SK-N-MC (cell line): ENCODE measurements around the gene HK1.
"Not testable (repeated sequence)": the region's sequence is repeated elsewhere in the genome, so short reads cannot be mapped to it uniquely, and the experiment has no call there.

Source experiments
- DNase-seq: peaks from one replicate; pipeline ENCODE4 v3.0.0-alpha.2; 2011; ENCODE audit warnings: low read depth, low spot score
- H3K27ac ChIP-seq: fragments of 200-600 bp; sonication (generic); 2 replicates; pipeline ENCODE4 v1.5.1; 2016; ENCODE audit warnings: mixed run types
- H3K36me3 ChIP-seq: fragments of 200-600 bp; sonication (generic); 2 replicates; pipeline ENCODE4 v1.6.1; 2017; ENCODE audit warnings: antibody characterized with exemption, low read length, mixed read lengths; ENCODE audit not compliant: insufficient read depth
- H3K4me3 ChIP-seq: fragments of 200-600 bp; sonication (generic); 2 replicates; pipeline ENCODE4 v1.5.1; 2016
- H3K9ac ChIP-seq: fragments of 200-600 bp; sonication (generic); 2 replicates; pipeline ENCODE4 v1.8.0; 2017; ENCODE audit warnings: mixed run types, mixed read lengths; ENCODE audit not compliant: insufficient read length
- H3K9me3 ChIP-seq: fragments of 200-600 bp; sonication (generic); 2 replicates; pipeline ENCODE4 v1.6.1; 2017; ENCODE audit warnings: low read depth, mild to moderate bottlenecking, antibody characterized with exemption, low read length, moderate library complexity, mixed read lengths
- EZH2 ChIP-seq: fragments of 200-600 bp; sonication (generic); IDR thresholded peaks from one replicate; pipeline ENCODE4 v1.6.1; 2017; ENCODE audit warnings: antibody characterized with exemption
- FOXP2 ChIP-seq: optimal IDR thresholded peaks from 2 replicates; pipeline ENCODE3; 2011; ENCODE audit warnings: mild to moderate bottlenecking, moderate library complexity; ENCODE audit not compliant: insufficient read depth; ENCODE audit errors: extremely low read length, control extremely low read depth
- POLR2AphosphoS5 ChIP-seq: IDR thresholded peaks from 2 replicates; pipeline ENCODE4 v1.6.1; 2012; ENCODE audit warnings: mild to moderate bottlenecking, low read depth, low read length, borderline replicate concordance

The HK1 gene

GRCh38 chr10:69449841-69450240 is 171.5 kb downstream of the HK1 start:
- Histone ChIP-seq H3K27ac (no peak overlapping the region), H3K9me3 (no peaks in the 10 kb centered on the region), H3K9ac (no peak overlapping the region), H3K36me3 (no peaks in the 10 kb centered on the region), H3K4me3 (no peak overlapping the region)
- TF ChIP-seq EZH2 (no peak), FOXP2 (no peak), POLR2AphosphoS5 (no peak)
- DNase-seq = no peak

- not testable (repeated sequence) for H3K9me3 ChIP-seq, H3K36me3 ChIP-seq, H3K9ac ChIP-seq, H3K4me3 ChIP-seq, H3K27ac ChIP-seq, DNase-seq
Observed at GRCh38 chr10:69450395-69450794, 172.1 kb downstream of the HK1 start.

- peak within 1 kb of the TSS; percentile 81 for H3K4me3 ChIP-seq
- TF ChIP-seq FOXP2 (no peak), EZH2 (no peak), POLR2AphosphoS5 (no peak)
- H3K36me3 ChIP-seq = no peaks in the 10 kb centered on the region
- H3K27ac ChIP-seq = no peak within 1 kb of the TSS
- H3K9me3 ChIP-seq = no peaks in the 10 kb centered on the region
- H3K9ac ChIP-seq = peak within 1 kb of the TSS; percentile 45
- no peak for DNase-seq
Observed at GRCh38 chr10:69451209-69451783, 173.0 kb downstream of the HK1 start, which contains the start of gene TSPAN15. Gene TSPAN15, plus strand, starts transcription at chr10:69451465. Its CDS starts 130 bp downstream, at chr10:69451595.
